HG03064 (cell line): ENCODE measurements around the gene ERICH6.

ENCODE experiments used
- ATAC-seq: cut with Tn5 transposase; IDR thresholded peaks from one replicate; pipeline ENCODE4 v1.9.1; 2021; ENCODE audit warnings: low read depth; ENCODE audit not compliant: unreplicated experiment

Gene ERICH6

GRCh38 chr3:150703756-150704344 lies at the start of gene ERICH6:
TSS of gene ERICH6 (minus strand) at chr3:150703920. CDS start at chr3:150703898, 22 bp downstream.
- peak; percentile 99 for ATAC-seq

- no peak for ATAC-seq
Measured at GRCh38 chr3:150751781-150752263, 48.1 kb upstream of the ERICH6 start.

GRCh38 chr3:150749255-150749654 lies 45.5 kb upstream of the ERICH6 start:
- ATAC-seq = no peak

- no peak for ATAC-seq
Measured at GRCh38 chr3:150748684-150749047, 44.9 kb upstream of the ERICH6 start.

GRCh38 chr3:150747886-150748683 lies 44.4 kb upstream of the ERICH6 start:
- no peak for ATAC-seq

GRCh38 chr3:150746791-150747590 lies 43.3 kb upstream of the ERICH6 start:
- ATAC-seq = no peak

GRCh38 chr3:150745832-150746231 lies 42.1 kb upstream of the ERICH6 start:
- ATAC-seq = no peak

- ATAC-seq = no peak
Measured at GRCh38 chr3:150744919-150745211, 41.1 kb upstream of the ERICH6 start.

GRCh38 chr3:150744041-150744918 lies 40.6 kb upstream of the ERICH6 start:
- no peak for ATAC-seq

GRCh38 chr3:150743508-150743907 lies 39.8 kb upstream of the ERICH6 start:
- ATAC-seq = no peak

- ATAC-seq = no peak
Measured at GRCh38 chr3:150742679-150743078, 39.0 kb upstream of the ERICH6 start.

GRCh38 chr3:150742141-150742523 lies 38.4 kb upstream of the ERICH6 start:
- ATAC-seq = no peak

GRCh38 chr3:150741497-150742140 lies 37.9 kb upstream of the ERICH6 start:
- ATAC-seq = no peak

- ATAC-seq = no peak
Measured at GRCh38 chr3:150740733-150741496, 37.2 kb upstream of the ERICH6 start.

- peak; percentile 17 for ATAC-seq
Measured at GRCh38 chr3:150739877-150740645, 36.3 kb upstream of the ERICH6 start.

- peak; percentile 42 for ATAC-seq
Measured at GRCh38 chr3:150739200-150739863, 35.6 kb upstream of the ERICH6 start.

GRCh38 chr3:150738688-150739087 lies 35.0 kb upstream of the ERICH6 start:
- ATAC-seq = no peak
